ENCODE results near the gene DST. TPM values are rescaled to one million over a fixed set of nuclear protein-coding genes. Genes with fewer than 3 reads are reported as not detected.
"Not testable (repeated sequence)": the region's sequence is repeated elsewhere in the genome, so short reads cannot be mapped to it uniquely, and the experiment has no call there.

DST gene
- total RNA-seq, 1 experiment from 2014 or later = 219 TPM

GRCh38 chr6:56574292-56574691 is 68.4 kb downstream of the DST start:
- DNase-seq (ENCODE audit: extremely low read depth, low read depth) = no peak

GRCh38 chr6:56573624-56574023 is 69.1 kb downstream of the DST start:
- DNase-seq (ENCODE audit: extremely low read depth, low read depth) = no peak

- DNase-seq (ENCODE audit: extremely low read depth, low read depth) = no peak
These were observed 69.8 kb downstream of the DST start for GRCh38 chr6:56572788-56573471.

- DNase-seq (ENCODE audit: extremely low read depth, low read depth) = no peak
These were observed 71.1 kb downstream of the DST start for GRCh38 chr6:56571605-56572004.

- peak; percentile 23 for DNase-seq (ENCODE audit: extremely low read depth, low read depth)
These were observed 72.0 kb downstream of the DST start for GRCh38 chr6:56570413-56571359.

GRCh38 chr6:56567501-56567900 is 75.2 kb downstream of the DST start:
- no peak for DNase-seq (ENCODE audit: extremely low read depth, low read depth)

- not testable (repeated sequence) for DNase-seq (ENCODE audit: extremely low read depth, low read depth)
These were observed 80.0 kb downstream of the DST start for GRCh38 chr6:56562730-56563129.

- DNase-seq (ENCODE audit: extremely low read depth, low read depth) = no peak
These were observed 85.7 kb downstream of the DST start for GRCh38 chr6:56556751-56557540.

GRCh38 chr6:56555438-56555872 is 87.2 kb downstream of the DST start:
- no peak for DNase-seq (ENCODE audit: extremely low read depth, low read depth)

GRCh38 chr6:56552187-56553130 is 90.2 kb downstream of the DST start:
- DNase-seq (ENCODE audit: extremely low read depth, low read depth) = no peak

GRCh38 chr6:56551409-56552120 is 91.1 kb downstream of the DST start:
- no peak for DNase-seq (ENCODE audit: extremely low read depth, low read depth)

GRCh38 chr6:56550301-56550700 is 92.4 kb downstream of the DST start:
- no peak for DNase-seq (ENCODE audit: extremely low read depth, low read depth)

- no peak for DNase-seq (ENCODE audit: extremely low read depth, low read depth)
These were observed 93.7 kb downstream of the DST start for GRCh38 chr6:56549014-56549413.

- no peak for DNase-seq (ENCODE audit: extremely low read depth, low read depth)
These were observed 95.0 kb downstream of the DST start for GRCh38 chr6:56547687-56548086.

GRCh38 chr6:56542364-56543331 is 100.0 kb downstream of the DST start:
- DNase-seq (ENCODE audit: extremely low read depth, low read depth) = peak; percentile 93

- no peak for DNase-seq (ENCODE audit: extremely low read depth, low read depth)
These were observed 100.8 kb downstream of the DST start for GRCh38 chr6:56541741-56542360.

- DNase-seq (ENCODE audit: extremely low read depth, low read depth) = no peak
These were observed 101.6 kb downstream of the DST start for GRCh38 chr6:56541030-56541600.
